Gastrocnemius medialis (tissue), 4 donors: ENCODE results near the gene OGFOD2.

Experiments used
- POLR2A ChIP-seq, 2 donors: fragments of 450-650 bp; IDR thresholded peaks; one replicate each; pipeline ENCODE4 v1.6.1; 2017; ENCODE audit warnings: antibody characterized with exemption in 2 of 2, mild to moderate bottlenecking in 2 of 2, moderate library complexity in 2 of 2
- TF ChIP-seq, protein P1 (sequence below), 5 experiments: fragments of 450-650 bp in 3 of 5; fragments of 200-600 bp in 2 of 5; sonication (generic) in 2 of 5; IDR thresholded peaks in 4 of 5; conservative IDR thresholded peaks in 1 of 5; 1 replicate in 4 of 5; 2 replicates in 1 of 5; pipeline ENCODE4 v1.5.1; 2016 to 2019; ENCODE audit warnings: antibody characterized with exemption in 5 of 5, mild to moderate bottlenecking in 3 of 5, moderate library complexity in 3 of 5

- TF ChIP-seq, protein P1, sequence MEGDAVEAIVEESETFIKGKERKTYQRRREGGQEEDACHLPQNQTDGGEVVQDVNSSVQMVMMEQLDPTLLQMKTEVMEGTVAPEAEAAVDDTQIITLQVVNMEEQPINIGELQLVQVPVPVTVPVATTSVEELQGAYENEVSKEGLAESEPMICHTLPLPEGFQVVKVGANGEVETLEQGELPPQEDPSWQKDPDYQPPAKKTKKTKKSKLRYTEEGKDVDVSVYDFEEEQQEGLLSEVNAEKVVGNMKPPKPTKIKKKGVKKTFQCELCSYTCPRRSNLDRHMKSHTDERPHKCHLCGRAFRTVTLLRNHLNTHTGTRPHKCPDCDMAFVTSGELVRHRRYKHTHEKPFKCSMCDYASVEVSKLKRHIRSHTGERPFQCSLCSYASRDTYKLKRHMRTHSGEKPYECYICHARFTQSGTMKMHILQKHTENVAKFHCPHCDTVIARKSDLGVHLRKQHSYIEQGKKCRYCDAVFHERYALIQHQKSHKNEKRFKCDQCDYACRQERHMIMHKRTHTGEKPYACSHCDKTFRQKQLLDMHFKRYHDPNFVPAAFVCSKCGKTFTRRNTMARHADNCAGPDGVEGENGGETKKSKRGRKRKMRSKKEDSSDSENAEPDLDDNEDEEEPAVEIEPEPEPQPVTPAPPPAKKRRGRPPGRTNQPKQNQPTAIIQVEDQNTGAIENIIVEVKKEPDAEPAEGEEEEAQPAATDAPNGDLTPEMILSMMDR (IDR thresholded peaks at IDR 0.05 in 4 of 5, conservative IDR thresholded peaks at IDR 0.05 in 1 of 5), result peak in 2 of 5 experiments; percentile 12 to 17
- TF ChIP-seq POLR2A (IDR thresholded peaks at IDR 0.05), result peak; percentile 80 to 86
Measured at GRCh38 chr12:122980183-122981035, 5.4 kb downstream of the OGFOD2 start, which contains the start of gene ARL6IP4.
